D721Med (cell line): ENCODE data around the gene WNT6.
A peak's percentile ranks its signal among the peaks of the same experiment; 100 is the strongest.

ENCODE experiments used
- DNase-seq: peaks from one replicate; pipeline ENCODE4 v3.0.0; 2011; ENCODE audit warnings: low spot score; ENCODE audit not compliant: insufficient read length
- FAIRE-seq: peaks from 2 replicates; lab custom pipeline; 2011; peaks lifted over from hg19 to GRCh38; lab: Jason Lieb, UNC
- CTCF ChIP-seq: IDR thresholded peaks from 2 replicates; pipeline ENCODE4 v1.5.1; 2012; ENCODE audit warnings: mild to moderate bottlenecking, control low read depth; ENCODE audit not compliant: insufficient read depth; ENCODE audit errors: missing control alignments

WNT6 gene

GRCh38 chr2:218898109-218898878, 38.7 kb downstream of the WNT6 start:
- DNase-seq (peak; percentile 81), FAIRE-seq (no peak)
- peak; percentile 75 for TF ChIP-seq CTCF

GRCh38 chr2:218899147-218899546, 39.5 kb downstream of the WNT6 start:
- FAIRE-seq (no peak), DNase-seq (no peak)
- TF ChIP-seq CTCF: no peak

- no peak for FAIRE-seq
- no peak for TF ChIP-seq CTCF
- no peak for DNase-seq
Measured at GRCh38 chr2:218902427-218902826, 42.8 kb downstream of the WNT6 start.

- no peak for DNase-seq
- TF ChIP-seq CTCF: no peak
- no peak for FAIRE-seq
Measured at GRCh38 chr2:218904176-218904575, 44.6 kb downstream of the WNT6 start.

- TF ChIP-seq CTCF: no peak
- DNase-seq (peak; percentile 89), FAIRE-seq (no peak)
Measured at GRCh38 chr2:218908721-218909619, 49.4 kb downstream of the WNT6 start.

GRCh38 chr2:218910741-218911140, 51.1 kb downstream of the WNT6 start:
- TF ChIP-seq CTCF: no peak
- FAIRE-seq: no peak
- no peak for DNase-seq
